Kidney capillary endothelial cell (primary cell): ENCODE measurements around the gene CDC42BPB.

Experiments used
- DNase-seq: peaks from one replicate; pipeline ENCODE4 v3.0.0-alpha.2; 2018; ENCODE audit warnings: low spot score

Gene CDC42BPB

DNA sequence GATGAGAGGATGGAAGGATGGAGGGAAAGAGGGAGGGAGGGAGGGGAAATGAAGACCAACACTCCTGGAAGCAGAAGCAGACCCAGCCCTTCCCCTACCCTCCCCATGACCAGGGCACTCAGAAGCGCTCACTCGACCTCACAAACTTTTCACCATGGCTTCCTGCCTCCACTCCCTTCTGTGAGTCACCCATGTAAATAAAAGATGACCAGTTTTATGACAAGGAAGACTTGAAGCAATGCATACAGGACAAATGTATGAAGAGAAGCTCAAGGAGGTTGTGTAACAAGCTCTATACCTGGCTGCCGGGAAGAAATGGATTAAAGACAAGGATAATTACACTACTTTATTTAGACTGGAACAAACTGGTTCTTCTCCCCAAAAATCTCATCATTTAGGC, 63.8 kb downstream of the CDC42BPB start:
- peak; percentile 55 for DNase-seq

DNA sequence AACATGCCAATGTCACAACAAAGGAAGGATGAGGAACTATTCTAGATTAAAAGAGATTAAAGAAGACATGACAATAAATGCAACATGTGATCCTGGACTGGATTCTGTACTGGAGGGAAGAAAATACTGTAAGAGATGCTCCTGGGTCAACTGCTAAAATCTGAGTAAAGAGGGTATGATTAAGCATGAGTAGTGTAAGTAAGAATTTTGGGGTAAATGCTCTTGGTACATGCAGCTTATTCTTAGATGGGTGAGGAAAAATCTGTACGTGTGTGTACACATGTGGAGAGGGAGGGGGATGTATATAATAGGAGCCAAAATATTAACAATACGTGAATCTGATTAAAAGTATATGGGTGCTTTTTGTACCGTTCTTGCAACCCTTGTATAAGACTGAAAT, 66.0 kb downstream of the CDC42BPB start:
- no peak for DNase-seq

DNA sequence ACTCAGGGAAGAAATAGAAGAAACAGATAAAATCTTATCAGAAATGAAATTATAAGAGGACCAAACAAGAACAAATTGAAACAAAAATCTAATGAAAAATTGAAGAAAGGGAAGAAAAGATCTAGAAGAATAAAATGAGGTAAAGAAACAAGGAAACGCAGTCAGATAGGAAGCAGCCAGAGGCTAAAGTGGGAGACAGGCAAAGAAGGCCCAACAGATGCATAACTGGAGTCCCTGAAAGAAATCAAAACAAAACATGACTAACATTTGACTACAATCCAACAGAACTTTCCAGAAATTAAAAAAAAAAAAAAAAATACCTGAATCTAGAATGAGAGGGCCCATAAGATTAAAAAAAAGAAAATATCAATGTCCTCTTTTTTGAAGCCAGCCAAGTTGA, 69.3 kb downstream of the CDC42BPB start:
- DNase-seq = no peak

DNA sequence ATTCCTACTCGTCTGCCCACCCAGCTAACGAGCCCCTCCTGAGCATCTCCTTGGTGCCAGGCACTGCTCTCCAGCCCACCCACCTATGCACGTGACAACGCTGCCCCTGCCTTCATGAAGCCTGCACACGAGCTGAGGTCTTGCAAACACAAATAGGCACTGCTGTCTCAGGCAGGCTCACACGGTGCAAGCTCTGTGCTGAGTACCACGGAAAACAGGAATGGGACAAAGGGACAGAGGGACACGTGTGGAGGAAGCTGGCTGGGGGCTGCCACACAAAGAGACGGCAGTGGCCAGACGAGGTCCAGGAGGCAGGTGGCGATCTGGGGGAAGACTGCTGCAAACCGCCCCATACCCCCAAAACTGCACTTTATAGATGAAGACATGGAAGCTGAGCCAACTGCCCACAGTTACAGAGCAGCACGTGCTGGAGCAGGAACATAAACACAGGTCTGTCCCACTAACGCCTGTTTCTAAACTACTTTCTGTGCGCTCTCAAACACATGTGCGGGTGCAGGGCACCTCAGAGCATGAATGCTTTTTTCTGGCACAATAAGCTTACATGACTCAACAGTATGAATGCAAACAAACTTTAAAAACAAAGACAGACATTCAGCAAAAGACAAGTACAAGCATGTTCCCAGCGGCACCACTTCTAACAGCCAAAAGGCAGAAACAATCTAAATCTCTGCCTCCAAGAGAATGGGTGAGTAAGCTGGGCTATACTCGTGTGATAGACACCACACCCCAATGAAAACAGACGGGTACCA, 70.4 kb downstream of the CDC42BPB start:
- DNase-seq = peak; percentile 55

DNA sequence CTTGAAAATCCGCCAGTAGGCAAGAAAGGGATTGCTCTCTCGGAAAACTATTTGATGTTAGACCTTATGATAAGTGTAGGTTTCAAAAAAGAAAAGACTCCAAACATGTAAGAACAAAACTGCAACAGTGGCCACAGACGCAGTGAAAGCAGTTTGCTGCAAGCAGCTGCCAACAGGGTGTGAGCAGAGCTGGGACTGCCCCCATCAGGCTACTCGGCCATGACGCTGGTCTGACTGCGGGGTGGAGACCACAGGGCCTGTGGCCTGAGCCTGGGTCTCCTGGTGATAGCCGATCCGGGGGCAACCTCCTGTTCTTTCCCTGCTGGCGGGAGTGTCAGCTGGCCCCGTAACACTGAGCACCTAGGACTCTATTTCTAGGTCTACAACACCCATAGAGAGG, 71.7 kb downstream of the CDC42BPB start:
- DNase-seq = no peak

DNA sequence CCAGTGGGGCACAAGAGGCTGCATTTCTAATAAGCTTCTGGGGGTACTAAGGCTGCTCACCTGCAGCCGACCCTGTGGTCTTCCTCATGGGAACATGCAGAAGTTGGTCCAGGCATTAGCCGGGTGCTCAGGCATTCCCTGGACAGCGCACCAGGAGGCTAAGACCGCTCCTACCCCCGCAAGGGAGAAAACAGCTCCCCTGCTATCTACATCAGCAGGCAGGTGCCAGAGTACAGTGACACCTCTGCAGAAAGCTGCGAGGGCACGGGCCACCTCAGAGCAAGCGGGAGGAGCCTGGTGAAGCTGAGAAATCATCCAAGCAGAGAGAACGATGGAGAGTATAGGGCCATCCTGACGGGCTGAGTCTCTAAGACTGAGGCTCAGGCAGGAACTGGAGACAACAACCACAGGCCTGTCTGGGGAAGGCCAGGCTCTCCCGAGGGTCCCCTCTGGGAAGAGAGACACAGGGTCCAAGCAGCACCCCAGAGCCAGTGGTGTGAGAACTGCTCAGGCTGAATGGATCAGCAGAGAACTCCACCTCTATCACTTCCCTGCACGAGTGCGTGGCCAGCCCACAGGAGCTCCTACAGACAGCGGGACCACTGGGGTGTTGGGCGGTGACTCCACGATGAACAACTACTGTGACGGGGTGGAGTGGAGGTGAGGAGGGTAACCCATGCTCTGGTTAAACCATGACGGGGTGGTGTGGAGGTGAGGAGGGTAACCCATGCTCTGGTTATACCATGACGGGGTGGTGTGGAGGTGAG, 72.8 kb downstream of the CDC42BPB start:
- DNase-seq = no peak

DNA sequence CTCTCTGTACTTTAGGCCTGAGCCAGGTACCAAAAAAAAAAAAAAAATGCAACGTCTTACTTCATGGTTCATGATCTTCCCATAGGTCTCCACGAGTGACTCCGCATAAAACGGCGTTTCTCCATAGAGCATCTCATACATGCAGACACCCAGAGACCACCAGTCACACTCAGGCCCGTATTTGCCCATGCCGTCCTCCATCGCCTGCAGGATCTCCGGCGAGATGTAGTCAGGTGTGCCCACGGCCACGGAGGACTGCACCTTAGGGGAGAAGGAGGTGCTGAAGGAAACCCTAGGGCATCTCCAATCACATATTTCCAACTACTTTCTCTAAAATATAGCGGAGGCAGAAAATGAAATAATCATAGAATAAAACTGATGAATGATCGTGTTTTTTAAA, 73.9 kb downstream of the CDC42BPB start:
- no peak for DNase-seq

DNA sequence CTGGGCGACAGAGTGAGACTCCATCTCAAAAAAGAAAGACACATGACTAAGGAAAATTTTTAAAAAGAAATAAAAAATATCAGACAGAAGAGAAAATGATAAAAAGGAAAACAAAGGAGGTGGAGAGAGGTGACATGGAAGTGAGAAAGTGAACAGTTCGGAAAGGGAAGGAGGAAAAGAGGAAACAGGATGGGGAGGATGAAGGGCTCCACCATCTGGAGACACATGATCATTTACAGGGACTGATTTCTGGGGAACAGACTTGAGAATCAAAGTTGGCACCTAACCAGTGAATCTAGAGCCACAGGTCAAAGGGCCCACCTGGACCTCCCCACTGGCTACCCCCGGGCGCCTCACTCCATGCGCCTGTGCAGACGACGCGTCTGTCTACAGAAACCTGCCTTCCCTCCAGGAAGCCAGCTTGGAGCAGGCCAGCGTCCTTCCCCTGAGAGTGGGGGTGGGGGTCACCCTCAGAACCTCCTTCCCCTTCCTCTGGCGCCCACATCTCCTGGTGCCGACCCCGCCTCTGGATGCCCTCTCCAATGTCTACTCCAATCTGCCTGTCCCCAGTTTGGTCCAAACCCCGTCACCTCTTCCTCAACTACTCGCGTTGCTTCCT, 74.4 kb downstream of the CDC42BPB start:
- no peak for DNase-seq

DNA sequence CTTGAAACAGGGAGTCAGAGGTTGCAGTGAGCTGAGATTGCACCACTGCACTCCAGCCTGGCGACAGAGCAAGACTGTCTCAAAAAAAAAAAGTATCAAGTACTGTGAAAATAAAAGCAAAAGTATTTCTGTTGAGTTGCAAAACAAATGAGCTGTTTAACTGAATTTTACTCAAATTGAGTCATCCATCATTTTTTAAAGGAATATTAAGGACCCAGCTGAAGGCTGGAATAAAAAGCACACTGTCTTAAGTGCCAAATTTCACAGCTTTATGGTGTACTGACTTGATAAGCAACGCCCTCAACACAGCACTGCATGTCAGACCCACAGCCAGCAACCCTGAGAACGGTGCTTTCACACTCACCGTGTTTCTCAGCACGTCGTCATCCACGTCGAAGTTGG, 76.9 kb downstream of the CDC42BPB start:
- DNase-seq = no peak

DNA sequence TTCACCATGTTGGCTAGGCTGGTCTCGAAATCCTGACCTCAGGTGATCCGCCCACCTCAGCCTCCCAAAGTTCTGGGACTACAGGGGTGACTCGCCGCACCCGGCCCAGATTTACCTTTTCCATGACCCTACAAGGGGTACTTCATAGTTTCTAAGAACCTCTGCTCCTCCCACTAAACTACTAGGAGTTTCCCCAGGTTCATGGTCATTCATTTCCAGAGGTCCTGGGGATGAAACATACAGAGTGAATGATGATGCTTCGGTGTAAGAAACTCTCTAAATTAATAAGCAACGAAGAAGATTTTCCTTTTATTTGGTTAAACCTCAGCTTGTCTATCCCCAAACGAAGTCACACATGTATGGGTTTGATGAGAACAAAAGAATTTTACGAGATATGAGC, 77.9 kb downstream of the CDC42BPB start:
- DNase-seq = no peak

DNA sequence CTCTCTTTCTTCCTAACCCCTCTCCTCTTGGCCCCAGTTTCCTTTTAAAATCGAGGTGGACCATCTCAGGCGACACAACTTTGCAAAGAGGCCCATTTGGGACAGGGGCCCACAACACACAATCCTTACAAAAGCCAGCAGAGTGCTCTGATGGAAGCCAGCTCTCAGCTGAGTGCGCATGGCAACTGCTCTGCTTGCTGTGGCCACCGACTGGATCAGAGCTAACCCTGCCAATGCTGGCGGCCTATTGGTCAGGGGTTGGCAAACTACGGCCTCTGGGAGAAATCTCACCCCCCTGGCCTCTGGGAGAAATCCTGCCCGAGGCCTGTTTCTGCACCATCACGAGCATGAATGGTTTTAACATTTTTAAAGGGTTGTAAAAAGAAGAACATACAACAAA, 79.9 kb downstream of the CDC42BPB start:
- no peak for DNase-seq

DNA sequence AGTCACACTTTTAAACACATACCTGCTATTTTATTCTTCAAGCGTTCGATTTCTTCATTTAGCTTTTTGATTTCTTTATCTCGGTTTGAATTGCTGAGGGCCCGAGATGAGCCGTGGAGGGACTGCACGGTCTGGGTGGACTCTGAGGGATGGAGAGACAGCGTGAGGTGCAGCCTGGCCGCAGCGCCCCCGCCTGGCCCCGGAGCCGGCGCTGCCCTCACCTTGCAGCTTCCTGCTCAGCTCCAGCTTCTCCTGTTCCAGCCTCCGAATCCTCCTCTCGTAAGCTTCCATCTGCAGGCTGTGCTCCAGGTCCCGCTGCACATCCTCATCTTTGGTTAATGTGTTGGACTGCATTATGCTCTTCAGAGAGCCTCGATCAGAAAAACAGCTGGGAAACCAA, 81.7 kb downstream of the CDC42BPB start:
- no peak for DNase-seq

DNA sequence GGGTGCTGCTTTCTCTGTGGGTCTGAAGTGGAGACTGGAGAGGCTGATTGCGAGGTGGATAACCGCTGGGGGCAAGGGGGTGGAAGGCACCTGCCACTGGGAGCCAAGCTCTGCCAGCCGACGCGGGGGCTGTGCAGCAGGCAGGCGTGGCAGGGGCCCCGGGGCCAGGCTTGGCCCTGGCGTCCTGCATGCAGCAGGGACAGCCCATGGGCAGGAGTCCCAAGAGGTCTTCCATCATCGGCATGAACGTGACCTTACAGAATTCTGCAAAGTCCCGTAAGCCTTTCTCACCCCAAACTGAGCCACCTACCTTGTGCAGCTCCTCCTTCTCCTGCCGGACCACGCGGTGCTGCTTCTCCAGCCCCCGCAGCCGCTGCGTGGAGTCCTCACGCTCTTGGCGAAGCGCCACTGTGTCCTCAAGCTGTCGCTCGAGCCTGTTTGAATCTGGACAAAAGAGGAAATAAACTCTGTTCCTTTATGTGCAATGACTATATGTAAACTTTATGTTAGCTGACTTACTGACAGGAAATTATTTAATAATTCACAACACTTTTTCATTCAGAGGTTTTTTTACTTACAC, 83.6 kb downstream of the CDC42BPB start:
- DNase-seq = no peak

DNA sequence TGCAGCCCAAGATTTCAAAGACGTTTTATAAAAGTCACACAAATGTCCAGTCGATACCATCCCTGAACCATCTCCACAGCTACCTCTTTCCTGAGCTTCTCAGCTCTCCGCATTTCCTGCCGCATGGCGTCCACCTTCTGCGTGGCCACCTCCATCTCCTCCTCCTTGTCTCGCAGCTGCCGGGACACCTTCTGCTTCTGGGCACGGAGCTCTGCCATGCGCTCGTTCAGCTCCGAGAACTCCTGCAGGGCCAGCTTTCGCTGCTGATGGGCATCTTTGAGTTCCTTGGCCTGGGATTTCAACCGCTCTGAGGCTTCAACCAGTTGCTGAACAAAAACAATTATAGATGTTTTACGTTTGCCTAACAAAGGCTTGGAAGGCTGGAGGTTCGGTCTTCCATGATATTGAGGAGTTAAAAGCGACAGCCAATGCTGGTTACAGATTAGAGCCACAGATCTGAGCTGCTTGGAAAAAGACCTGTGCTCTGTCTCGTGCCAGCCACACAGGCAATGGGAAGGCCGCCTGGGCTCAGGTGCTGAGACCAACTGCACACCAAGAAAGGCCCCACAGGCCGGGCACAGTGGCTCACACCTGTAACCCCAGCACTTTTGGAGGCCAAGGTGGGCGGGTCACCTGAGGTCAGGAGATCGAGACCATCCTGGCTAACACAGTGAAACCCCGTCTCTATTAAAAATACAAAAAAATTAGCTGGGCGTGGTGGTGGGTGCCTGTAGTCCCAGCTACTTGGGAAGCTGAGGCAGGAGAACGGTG, 85.3 kb downstream of the CDC42BPB start:
- no peak for DNase-seq

DNA sequence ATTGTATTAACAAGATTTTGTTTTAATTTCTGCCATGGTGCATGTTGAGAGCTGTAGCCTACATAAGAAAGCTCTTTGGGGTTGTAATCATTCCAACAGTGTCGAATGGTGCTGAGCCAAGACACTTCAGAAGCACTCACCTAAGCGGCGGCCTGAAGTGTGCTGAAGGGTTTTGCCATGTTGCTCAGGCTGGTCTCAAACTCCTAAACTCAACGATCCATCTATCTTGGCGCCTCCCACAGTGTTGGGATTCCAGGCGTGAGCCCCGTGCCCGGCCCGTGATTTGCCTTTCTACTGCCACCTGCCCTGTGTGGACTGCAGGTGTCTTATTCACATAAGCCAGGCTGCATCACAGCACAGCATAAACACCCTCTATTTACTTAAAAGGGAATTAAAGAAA, 86.0 kb downstream of the CDC42BPB start:
- no peak for DNase-seq

DNA sequence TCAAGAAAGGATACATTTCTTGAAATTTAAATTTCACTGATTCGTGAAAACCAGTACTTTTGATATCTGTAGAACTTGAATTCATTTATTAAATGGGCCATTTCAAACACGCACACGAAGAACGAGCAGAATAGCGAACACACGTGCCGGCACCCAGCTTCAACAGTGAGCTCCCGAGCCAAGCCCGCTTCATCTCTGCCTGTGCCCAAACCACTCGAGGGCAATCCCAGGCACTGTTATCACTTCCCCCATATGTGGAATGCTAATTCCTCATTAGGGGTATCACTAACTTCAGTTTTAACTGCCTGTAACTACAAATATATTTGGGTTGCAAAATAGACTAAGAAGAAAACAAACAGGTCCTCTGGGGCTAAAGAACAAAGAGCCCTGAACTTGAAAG, 86.9 kb downstream of the CDC42BPB start:
- DNase-seq = no peak

DNA sequence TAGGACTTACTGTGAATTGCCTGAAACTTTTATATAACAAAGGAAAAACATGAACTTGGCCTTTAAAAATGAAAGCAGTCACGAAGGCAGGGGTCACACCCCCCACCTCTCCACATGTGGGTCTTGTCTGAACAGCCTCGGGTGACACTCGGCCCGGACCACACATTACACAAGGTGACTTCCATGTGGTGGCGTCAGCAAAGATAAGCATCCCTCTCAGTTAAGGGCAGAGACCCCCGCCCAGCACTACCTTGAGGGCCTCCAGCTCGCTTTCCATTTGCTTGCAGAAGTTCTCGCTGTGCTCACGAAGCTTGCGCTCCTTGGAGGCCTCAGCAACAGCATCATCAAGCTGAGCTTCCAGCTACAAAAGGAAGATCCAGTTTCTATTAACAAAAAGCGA, 87.4 kb downstream of the CDC42BPB start:
- DNase-seq = no peak

DNA sequence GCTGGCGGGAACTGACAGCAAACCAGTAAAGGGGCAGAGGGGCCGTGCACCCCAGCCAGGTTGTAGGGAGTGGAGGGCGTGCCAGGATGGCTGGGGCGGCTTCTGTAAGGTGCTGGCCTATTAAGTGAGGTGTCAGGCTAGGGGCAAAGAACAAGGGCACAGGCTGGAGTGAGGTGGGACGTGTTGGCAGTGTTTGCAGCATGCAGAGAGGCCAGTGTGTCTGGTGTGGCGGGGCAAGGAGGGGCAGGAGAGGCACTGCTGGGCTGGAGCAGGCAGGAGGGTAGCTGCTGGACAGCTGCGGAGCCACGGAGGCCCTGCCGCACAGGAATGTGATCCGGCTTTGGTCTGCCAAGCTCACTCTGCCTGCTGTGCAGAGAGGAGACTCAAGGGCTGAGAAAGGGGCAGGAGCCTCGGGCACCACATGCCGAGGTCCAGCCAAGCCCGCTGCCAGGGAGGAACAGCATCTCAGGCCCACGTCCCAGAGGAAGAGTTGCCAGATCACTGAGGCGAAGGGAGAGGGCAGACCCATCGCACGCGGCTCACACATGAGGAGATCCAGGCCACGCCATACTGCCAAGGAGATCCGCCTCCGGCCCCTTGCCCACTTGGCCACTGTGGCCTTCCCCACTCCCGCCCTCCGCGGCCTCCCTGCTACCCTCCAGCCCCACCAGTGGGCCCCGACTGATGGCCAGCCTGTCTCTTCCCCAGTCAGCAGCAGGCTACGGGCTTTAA, 88.1 kb downstream of the CDC42BPB start:
- no peak for DNase-seq

DNA sequence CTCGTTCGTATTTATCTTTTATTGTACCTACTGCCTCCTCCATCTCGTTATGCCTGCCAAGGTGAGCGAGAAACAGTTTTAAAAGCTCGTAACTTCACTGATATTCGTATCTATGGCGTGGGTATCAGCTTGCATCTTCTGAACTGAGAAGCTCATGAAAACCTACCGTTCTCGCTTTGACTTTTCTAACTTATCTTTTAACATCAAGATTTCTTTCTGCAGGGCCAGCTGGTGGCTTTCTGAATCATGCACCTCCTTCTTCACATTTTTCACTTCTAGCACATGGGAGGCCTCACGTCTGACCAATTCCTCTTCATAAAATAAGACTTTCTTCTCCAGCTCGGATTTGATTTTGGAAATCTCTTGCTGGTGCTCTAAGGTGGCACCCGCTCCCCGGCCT, 89.0 kb downstream of the CDC42BPB start:
- DNase-seq = no peak

DNA sequence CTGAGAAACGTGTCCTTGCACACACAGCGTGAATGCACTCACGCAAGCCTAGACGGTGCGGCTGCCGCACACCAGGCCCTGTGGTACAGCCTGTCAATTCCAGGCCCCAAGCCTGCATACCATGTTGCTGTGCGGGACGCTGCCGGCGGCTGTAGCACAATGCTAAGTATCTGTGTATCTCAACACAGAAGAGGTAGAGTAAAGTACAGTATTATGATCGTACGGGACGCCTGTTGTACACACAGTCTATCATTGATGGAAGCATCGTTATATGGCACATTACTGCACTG, 89.9 kb downstream of the CDC42BPB start:
- no peak for DNase-seq

DNA sequence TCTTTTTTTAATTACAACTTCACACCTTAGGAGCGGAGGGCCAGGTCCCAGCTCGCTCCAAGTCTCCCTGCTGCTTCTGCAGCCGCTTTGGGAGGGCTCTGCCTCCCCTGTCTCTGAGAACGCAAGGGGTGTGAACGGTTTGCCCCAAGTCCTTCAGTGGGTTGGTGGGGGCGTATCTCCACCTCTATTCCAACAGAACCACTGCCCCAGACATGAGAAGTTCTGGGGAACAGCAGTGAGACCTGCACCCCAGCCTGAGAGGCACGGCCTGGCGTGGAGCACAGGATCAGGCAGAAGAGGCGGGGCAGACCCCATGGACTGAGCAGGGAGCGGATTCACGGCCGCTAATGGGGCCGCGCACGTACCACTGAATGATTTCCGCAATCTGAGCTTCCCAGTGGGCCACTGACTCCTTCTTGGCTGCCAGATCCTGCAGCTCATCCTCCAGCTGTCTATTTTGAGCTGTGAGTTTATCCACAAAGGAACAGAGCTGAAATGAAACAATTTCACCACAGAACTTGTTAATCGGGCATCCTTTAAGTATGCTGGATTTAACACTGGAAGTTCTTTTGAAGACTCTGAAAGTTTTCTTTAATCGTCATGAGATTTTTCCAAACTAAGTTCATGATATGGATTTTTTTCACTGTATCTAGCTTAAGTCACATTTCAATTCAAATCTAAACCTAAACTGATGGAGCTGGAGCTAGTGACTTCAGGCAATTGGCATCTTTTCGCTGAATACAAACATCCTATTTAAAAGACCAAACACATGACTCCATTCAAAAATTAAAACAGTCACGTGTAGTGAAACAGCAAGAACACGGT, 90.5 kb downstream of the CDC42BPB start:
- DNase-seq = no peak
